ENCODE results near the gene CYLD.
A peak's percentile ranks its signal among the peaks of the same experiment; 100 is the strongest.

Gene CYLD

GRCh38 chr16:50789757-50790156 is 47.9 kb downstream of the CYLD start:
- DNase-seq: no peak

GRCh38 chr16:50791522-50791921 is 49.6 kb downstream of the CYLD start:
- DNase-seq: no peak

- no peak for DNase-seq
Measured at GRCh38 chr16:50796829-50797228, 54.9 kb downstream of the CYLD start.

- no peak for DNase-seq
Measured at GRCh38 chr16:50797456-50797855, 55.6 kb downstream of the CYLD start.

GRCh38 chr16:50800074-50800473 is 58.2 kb downstream of the CYLD start:
- DNase-seq: no peak

- DNase-seq: no peak
Measured at GRCh38 chr16:50801036-50801435, 59.1 kb downstream of the CYLD start.

GRCh38 chr16:50802000-50802399 is 60.1 kb downstream of the CYLD start:
- DNase-seq: no peak

GRCh38 chr16:50802961-50803360 is 61.1 kb downstream of the CYLD start:
- no peak for DNase-seq

- DNase-seq: no peak
Measured at GRCh38 chr16:50804290-50804907, 62.5 kb downstream of the CYLD start.

- DNase-seq: peak; percentile 89
Measured at GRCh38 chr16:50806099-50807062, 64.5 kb downstream of the CYLD start.

- DNase-seq: no peak
Measured at GRCh38 chr16:50808929-50809538, 67.1 kb downstream of the CYLD start.

GRCh38 chr16:50809561-50809960 is 67.7 kb downstream of the CYLD start:
- no peak for DNase-seq

GRCh38 chr16:50810241-50810965 is 68.5 kb downstream of the CYLD start:
- DNase-seq: no peak

- no peak for DNase-seq
Measured at GRCh38 chr16:50812046-50812445, 70.2 kb downstream of the CYLD start.

GRCh38 chr16:50812876-50813466 is 71.1 kb downstream of the CYLD start:
- DNase-seq: no peak

- no peak for DNase-seq
Measured at GRCh38 chr16:50814052-50814451, 72.2 kb downstream of the CYLD start.

- DNase-seq: no peak
Measured at GRCh38 chr16:50814541-50814940, 72.7 kb downstream of the CYLD start.

- DNase-seq: no peak
Measured at GRCh38 chr16:50815382-50815781, 73.5 kb downstream of the CYLD start.

- no peak for DNase-seq
Measured at GRCh38 chr16:50816901-50817555, 75.1 kb downstream of the CYLD start.

- no peak for DNase-seq
Measured at GRCh38 chr16:50818380-50818779, 76.5 kb downstream of the CYLD start.

- DNase-seq: no peak
Measured at GRCh38 chr16:50819706-50820105, 77.8 kb downstream of the CYLD start.

GRCh38 chr16:50820225-50820624 is 78.3 kb downstream of the CYLD start:
- no peak for DNase-seq
